ENCODE results near the gene ERBB2. TPM values are rescaled to one million over a fixed set of nuclear protein-coding genes. Genes with fewer than 3 reads are reported as not detected.

The ERBB2 gene
- total and polyA plus RNA-seq, 12 donors, result 40.3 to 89.1 (median 66.1) TPM

DNA sequence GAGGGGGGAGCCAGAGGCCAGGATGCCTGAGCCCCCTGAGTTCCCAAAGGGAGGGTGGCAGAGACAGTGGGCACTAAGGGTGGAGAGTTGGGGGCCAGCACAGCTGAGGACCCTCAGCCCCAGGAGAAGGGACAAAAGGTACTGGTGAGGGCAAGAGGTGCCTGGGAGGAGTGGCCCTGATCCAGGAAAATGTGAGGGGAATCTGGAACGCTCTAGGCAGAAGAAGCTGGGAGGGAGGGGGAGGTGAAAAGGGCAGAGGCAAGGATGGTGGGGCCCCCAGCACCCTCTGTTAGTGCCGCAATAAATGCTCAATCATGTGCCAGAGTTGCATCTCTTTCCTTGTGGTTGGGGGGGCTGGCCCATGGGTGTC, 33.6 kb upstream of the ERBB2 start:
- TF ChIP-seq CTCF (IDR thresholded peaks at IDR 0.05), result no peak
- DNase-seq, result no peak
- H3K36me3 ChIP-seq, result peaks cover 0 to 15% (median 0%) of the 10 kb centered on the region in 9 donors
- WGBS, 2 donors, result 26 to 35% methylated on average over 2 of the region's 2 CpGs
- H3K9me3 ChIP-seq, result no peaks in the 10 kb centered on the region
- peak in 4 of 8 donors; percentile 0 to 6 (median 2) for ATAC-seq
- H3K4me1 ChIP-seq, result peaks cover 31 to 80% (median 63%) of the 10 kb centered on the region in 9 donors
- intact Hi-C loops (cut with DNase I), result loop anchor here in 2 of 10 donors (5.0 kb wide), 2 partner anchors 44 to 86 kb away; no protein-coding TSS in a partner anchor
- H3K27ac ChIP-seq, result peak overlapping the region; percentile 88 to 98 (median 94)
- H3K27me3 ChIP-seq, result peaks cover 0 to 55% (median 8%) of the 10 kb centered on the region in 7 donors
- peak overlapping the region; percentile 21 to 77 (median 52) for H3K4me3 ChIP-seq

GRCh38 chr17:39666601-39667261, 33.1 kb upstream of the ERBB2 start:
- Histone ChIP-seq H3K27ac (peak overlapping the region; percentile 88 to 98 (median 94)), H3K4me1 (peaks cover 29 to 80% (median 61%) of the 10 kb centered on the region in 9 donors), H3K27me3 (peaks cover 0 to 59% (median 8%) of the 10 kb centered on the region in 7 donors), H3K9me3 (no peaks in the 10 kb centered on the region), H3K36me3 (peaks cover 0 to 13% (median 0%) of the 10 kb centered on the region in 9 donors), H3K4me3 (peak overlapping the region; percentile 24 to 77 (median 52))
- intact Hi-C loops (cut with DNase I), result loop anchor here in 2 of 10 donors (5.0 kb wide), 2 partner anchors 44 to 86 kb away; no protein-coding TSS in a partner anchor
- ATAC-seq, result peak; percentile 10 to 62 (median 48)
- peak; percentile 77 to 79 for DNase-seq
- TF ChIP-seq CTCF (IDR thresholded peaks at IDR 0.05), result no peak
- WGBS, 2 donors, result 30 to 40% methylated on average over 11 of the region's 11 CpGs

DNA sequence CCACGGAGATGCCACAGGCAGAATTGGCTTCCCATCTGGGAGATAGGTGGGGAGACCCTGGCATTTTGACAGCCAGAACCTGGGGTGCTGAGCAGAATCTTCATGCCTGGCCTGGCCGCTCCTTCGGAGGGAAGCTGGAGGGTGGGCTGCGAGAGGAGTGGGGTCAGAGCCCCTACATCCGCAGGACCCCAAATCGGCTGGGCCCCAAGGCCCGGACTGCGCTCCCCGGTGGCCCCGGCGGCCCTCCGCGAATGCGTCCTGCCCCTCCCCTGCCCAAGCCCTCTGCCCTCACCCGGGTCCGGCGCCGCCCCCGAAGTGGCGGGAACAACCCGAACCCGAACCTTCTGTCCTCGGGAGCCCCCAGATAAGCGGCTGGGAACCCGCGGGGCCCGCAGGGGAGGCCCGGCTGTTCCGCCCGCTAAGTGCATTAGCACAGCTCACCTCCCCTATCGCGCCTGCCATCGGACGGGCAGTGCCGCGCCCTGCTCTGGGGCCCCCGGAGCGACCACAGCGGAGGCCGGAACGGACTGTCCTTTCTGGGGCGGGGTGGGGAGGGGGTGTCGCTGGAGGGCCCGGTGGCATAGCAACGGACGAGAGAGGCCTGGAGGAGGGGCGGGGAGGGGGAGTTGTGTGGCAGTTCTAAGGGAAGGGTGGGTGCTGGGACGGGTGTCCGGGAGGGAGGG, 32.5 kb upstream of the ERBB2 start:
- intact Hi-C loops (cut with DNase I), result loop anchor here in 2 of 10 donors (5.0 kb wide), 2 partner anchors 45 to 85 kb away; no protein-coding TSS in a partner anchor
- Histone ChIP-seq H3K4me1 (peaks cover 34 to 80% (median 60%) of the 10 kb centered on the region in 9 donors), H3K9me3 (no peaks in the 10 kb centered on the region), H3K4me3 (peak overlapping the region; percentile 24 to 77 (median 52)), H3K36me3 (peaks cover 0 to 6% (median 0%) of the 10 kb centered on the region in 9 donors), H3K27ac (peak overlapping the region; percentile 88 to 98 (median 94)), H3K27me3 (peaks cover 0 to 59% (median 8%) of the 10 kb centered on the region in 7 donors)
- DNase-seq (peak in 1 of 2 donors; percentile 64), ATAC-seq (peak in 6 of 8 donors; percentile 3 to 40 (median 6))
- no peak for TF ChIP-seq CTCF (IDR thresholded peaks at IDR 0.05)
- WGBS, 2 donors, result 5 to 10% methylated on average over 42 to 49 of the region's 49 CpGs
